Measurements from ENCODE around the gene SAMD4A. TPM values are rescaled to one million over a fixed set of nuclear protein-coding genes. Genes with fewer than 3 reads are reported as not detected.

SAMD4A gene
- total and polyA plus RNA-seq, 2 donors, result 16.0 to 58.5 TPM

DNA sequence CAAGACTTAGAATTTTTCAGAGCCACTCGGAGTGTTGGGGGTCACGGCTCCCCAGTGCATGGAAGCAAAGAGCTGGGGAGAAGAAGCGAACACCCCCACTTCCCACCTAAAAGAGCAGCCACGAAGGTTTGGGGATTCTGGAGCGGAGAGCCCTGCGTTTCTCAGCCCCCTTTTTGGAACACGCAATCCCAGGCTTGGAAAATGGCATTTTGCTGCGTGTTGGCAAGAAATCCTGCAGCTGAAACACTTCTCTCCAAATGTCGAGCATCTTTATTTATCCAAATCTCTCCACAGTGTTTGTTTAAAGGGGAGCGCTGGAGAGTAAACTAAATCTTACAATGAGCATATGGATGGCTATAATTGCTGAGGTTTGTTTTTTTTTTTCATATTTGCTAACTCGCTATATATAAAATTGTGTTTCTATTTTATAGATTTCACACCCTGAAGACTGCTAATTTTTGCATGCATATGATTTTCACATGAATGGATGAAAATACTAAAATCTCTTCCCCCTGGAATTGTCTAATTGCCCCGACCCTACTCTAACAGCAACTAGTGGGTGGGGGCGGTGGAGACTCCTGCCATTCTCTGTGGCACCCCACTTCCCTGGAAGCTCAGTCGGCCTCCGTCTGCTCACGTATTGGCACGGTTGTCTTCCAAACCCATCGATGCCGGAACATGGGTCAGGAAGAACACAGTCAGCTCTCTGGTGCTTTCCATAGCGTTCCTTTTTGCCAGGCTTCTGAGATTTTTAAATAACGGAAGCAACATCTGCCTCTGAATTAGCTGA, 215.2 kb downstream of the SAMD4A start:
- no peaks in the 10 kb centered on the region for H3K4me1 ChIP-seq (ENCODE audit: insufficient read depth)
- H3K36me3 ChIP-seq (ENCODE audit: insufficient read depth), result no peaks in the 10 kb centered on the region
- H3K27ac ChIP-seq (ENCODE audit: low read depth), result no peak overlapping the region
- no peak overlapping the region for H3K4me3 ChIP-seq (ENCODE audit: low read depth, low read length)
- WGBS, result 69% methylated on average over 21 of the region's 21 CpGs
- DNase-seq (ENCODE audit: extremely low spot score), result no peak

DNA sequence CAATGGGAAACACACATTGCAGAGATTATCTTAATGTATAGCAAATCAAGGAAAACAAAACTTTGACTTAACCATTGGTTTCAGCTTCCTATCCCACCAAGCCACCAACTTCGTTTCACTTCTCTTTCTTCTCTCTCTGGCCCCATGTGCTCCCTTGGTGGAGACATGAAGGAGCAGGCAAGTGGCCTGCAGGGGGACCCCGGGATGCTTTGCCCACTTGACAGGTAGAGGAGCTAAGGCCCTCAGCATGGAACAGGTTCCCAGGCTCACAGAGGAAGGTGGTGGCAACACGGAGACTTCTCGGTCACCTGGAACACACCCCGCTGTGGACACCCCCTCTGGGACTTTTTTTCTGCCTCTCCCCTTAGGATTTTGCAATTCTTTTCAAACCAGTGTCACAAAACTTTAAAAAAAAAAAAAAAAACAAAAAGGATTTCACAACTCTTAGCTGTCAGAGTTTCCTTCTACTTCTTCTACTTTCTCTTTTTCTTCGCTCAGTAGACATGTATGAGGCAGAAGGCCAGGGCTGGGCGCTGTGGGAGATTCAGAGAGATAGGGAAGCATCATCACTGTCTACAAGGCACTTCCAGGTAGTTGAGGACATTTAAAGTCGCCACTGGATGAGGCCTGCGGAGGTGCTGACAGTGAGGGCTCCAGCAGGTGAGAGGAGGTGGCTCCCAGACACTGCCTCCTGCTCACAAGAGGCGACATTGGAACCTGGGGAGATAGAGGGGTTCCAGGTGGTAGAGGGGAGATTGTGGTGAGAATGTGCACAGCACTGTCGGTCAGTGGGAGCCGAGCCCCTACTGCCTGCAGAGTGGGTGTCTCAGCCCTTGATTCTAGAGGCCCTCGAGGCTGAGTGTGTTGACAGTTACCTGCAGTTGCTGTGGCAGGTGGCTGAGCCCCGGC, 216.1 kb downstream of the SAMD4A start:
- H3K27ac ChIP-seq (ENCODE audit: low read depth), result no peak overlapping the region
- H3K36me3 ChIP-seq (ENCODE audit: insufficient read depth), result no peaks in the 10 kb centered on the region
- no peaks in the 10 kb centered on the region for H3K4me1 ChIP-seq (ENCODE audit: insufficient read depth)
- H3K4me3 ChIP-seq (ENCODE audit: low read depth, low read length), result no peak overlapping the region
- WGBS, result 83% methylated on average over 14 of the region's 14 CpGs
- DNase-seq (ENCODE audit: extremely low spot score), result no peak

DNA sequence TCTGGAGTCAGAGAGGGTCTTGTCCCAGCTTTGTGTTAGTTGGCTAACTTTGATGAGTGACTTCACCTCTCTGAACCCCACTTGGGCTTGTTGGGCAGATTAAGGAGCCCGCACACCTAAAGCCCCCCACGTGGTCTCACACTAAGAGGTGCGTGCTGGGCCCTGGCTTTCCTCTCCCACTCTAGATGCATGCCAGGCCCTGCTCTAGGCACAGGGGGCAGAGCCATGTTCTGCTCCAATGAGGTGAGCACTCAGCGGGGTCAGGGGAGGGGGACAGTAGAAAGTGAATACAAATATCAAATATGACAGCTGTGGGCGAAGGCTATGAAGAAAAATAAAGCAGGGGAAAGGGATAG, 216.7 kb downstream of the SAMD4A start:
- Histone ChIP-seq H3K27ac (ENCODE audit: low read depth) (no peak overlapping the region), H3K4me1 (ENCODE audit: insufficient read depth) (no peaks in the 10 kb centered on the region), H3K36me3 (ENCODE audit: insufficient read depth) (no peaks in the 10 kb centered on the region), H3K4me3 (ENCODE audit: low read depth, low read length) (no peak overlapping the region)
- DNase-seq (ENCODE audit: extremely low spot score), result no peak
- WGBS, result 95% methylated on average over 5 of the region's 5 CpGs

DNA sequence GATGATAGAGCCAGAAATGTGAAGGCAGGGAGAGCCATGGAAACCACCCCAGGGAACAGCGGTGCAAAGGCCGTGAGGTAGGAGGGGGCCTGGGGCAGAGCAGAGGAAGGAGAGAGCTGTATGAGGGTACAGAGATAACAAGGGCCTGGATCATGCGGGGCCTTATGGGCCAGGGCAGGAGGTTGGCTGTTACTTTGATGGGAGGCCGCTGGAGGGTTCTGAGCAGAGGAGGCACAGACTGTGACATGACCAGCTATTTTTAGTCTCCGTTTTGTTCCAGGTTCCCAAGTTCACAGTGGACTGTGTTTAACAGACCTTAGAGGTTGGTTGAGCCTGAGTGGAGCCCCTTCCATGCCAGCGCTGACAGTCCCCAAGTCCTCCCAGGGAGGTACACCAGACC, 217.1 kb downstream of the SAMD4A start:
- no peak for DNase-seq (ENCODE audit: extremely low spot score)
- 94% methylated on average over 6 of the region's 6 CpGs for WGBS
- no peaks in the 10 kb centered on the region for H3K4me1 ChIP-seq (ENCODE audit: insufficient read depth)
- no peak overlapping the region for H3K4me3 ChIP-seq (ENCODE audit: low read depth, low read length)
- H3K36me3 ChIP-seq (ENCODE audit: insufficient read depth), result peaks cover under 1% of the 10 kb centered on the region
- H3K27ac ChIP-seq (ENCODE audit: low read depth), result no peak overlapping the region

DNA sequence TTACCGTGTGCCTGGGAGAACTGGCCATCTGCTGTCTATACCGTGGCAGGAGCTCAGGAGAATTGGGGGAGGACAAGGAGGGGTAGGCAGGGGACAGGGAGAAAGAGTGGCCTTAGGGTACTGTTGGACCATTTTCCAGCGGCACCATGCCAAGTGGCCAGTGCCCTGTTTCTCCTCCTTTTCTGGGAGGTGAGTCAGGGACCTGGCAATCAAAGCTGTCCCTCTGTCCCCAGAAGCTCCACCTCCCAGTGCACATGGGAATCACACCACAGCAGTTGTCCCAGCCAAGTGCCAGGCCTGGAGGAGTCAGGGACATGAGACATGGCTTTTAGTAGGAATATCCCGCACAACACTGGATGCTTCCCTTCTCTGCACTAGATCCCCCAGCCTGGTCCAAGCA, 217.7 kb downstream of the SAMD4A start:
- no peaks in the 10 kb centered on the region for H3K4me1 ChIP-seq (ENCODE audit: insufficient read depth)
- H3K36me3 ChIP-seq (ENCODE audit: insufficient read depth), result peaks cover 3% of the 10 kb centered on the region
- H3K27ac ChIP-seq (ENCODE audit: low read depth), result no peak overlapping the region
- DNase-seq (ENCODE audit: extremely low spot score), result no peak
- H3K4me3 ChIP-seq (ENCODE audit: low read depth, low read length), result no peak overlapping the region
- 93% methylated on average over 4 of the region's 4 CpGs for WGBS

DNA sequence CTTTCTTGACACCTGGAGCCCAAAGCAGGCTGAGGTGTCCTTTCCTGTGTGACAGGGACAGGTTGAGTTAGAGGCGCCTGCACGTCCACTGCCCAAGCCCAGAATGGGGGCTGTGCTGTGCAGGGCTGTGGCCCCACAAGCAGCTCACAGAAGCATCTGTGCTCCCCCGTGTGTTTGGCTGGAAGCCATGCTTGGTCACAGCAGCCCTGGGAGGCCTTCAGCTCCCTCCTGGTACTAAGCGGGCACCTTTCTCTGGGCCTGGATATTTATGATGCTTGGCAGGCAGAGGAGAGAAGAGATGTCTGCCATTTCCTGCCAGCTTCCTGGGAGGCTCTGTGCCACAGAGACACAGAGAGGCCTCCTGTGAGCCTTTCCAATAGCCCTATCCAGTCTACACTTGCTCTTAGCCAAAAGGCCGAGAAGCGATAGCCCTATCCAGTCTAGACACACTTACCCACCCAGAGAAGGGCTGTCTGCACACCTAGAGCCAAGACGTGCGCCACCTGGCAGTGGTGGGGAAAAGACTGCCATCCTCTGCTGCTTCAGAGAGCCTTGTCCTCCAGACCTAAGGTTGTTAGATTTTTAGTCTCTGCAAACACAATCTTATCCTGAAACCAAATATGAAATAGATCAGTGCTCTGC, 218.3 kb downstream of the SAMD4A start:
- DNase-seq (ENCODE audit: extremely low spot score), result no peak
- H3K4me3 ChIP-seq (ENCODE audit: low read depth, low read length), result no peak overlapping the region
- WGBS, result 83% methylated on average over 8 of the region's 8 CpGs
- peaks cover 3% of the 10 kb centered on the region for H3K36me3 ChIP-seq (ENCODE audit: insufficient read depth)
- H3K4me1 ChIP-seq (ENCODE audit: insufficient read depth), result no peaks in the 10 kb centered on the region
- H3K27ac ChIP-seq (ENCODE audit: low read depth), result no peak overlapping the region

DNA sequence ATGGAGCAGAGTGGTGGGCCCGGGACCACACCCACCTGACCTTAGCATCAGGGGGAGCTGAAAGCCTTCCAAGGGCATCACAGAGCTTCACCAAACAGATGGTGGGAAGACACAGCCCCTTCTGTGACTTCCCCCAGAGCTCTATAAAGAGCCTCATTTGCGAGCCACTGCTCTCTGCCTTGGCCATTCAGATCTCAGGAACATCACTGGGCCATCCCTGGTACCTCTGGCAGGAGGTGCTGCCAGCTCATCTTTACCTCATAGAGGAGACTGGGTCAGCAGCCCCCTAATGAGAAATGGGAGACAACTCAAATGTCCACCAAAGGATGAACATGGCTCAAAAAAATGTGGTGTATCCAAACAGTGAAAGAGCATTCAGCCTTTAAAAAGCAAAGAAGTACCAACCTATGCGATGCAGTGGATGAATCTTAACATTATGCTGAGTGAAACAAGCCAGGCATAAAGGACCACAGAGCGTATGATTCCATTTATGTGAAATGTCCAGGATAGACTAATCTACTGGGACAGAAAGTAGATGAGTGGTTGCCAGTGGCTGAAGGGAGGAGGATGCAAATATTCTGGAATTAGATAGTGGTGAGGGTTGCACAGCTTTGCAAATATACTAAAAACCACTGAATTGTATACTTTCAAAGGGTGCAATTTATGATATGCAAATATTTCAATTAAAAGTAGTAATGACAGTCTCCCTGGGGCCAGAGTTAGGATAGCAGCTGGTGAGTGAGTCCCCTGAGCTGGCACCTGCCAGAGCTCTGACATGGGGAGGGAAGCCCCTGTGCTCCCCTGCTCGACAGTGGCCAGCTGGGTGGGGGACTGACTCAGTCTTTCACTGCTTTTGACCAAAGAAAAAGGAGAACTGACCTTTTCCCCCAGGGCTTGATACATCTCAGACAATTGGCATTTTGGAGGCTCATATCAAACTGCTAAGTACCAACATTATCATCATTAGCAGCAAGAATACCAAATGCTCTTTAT, 219.1 kb downstream of the SAMD4A start:
- peaks cover 3% of the 10 kb centered on the region for H3K36me3 ChIP-seq (ENCODE audit: insufficient read depth)
- WGBS, result 92% methylated on average over 5 of the region's 5 CpGs
- no peak for DNase-seq (ENCODE audit: extremely low spot score)
- no peaks in the 10 kb centered on the region for H3K4me1 ChIP-seq (ENCODE audit: insufficient read depth)
- no peak overlapping the region for H3K27ac ChIP-seq (ENCODE audit: low read depth)
- H3K4me3 ChIP-seq (ENCODE audit: low read depth, low read length), result no peak overlapping the region

DNA sequence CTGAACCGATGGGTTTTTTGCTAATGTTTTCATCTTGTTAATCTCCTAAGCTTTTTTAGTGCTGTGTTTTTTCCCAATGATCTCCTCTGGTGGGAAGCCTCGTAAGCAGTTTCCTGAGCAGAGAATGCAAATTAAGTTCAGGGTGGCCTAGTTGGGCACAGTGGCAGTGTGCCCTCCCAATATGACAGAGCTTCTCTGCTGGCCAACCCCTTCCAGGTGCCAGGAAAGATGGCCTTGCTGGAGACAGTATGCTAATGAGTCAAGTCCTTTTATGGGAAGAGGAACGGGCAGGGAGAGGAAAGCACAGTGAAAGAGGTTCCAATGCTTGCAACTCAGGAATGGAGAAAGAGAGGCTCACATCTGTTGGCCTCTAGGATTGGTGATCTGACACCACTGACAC, 219.9 kb downstream of the SAMD4A start:
- no peak overlapping the region for H3K4me3 ChIP-seq (ENCODE audit: low read depth, low read length)
- H3K4me1 ChIP-seq (ENCODE audit: insufficient read depth), result no peaks in the 10 kb centered on the region
- DNase-seq (ENCODE audit: extremely low spot score), result no peak
- 72% methylated on average over 3 of the region's 3 CpGs for WGBS
- no peak overlapping the region for H3K27ac ChIP-seq (ENCODE audit: low read depth)
- peaks cover 3% of the 10 kb centered on the region for H3K36me3 ChIP-seq (ENCODE audit: insufficient read depth)

DNA sequence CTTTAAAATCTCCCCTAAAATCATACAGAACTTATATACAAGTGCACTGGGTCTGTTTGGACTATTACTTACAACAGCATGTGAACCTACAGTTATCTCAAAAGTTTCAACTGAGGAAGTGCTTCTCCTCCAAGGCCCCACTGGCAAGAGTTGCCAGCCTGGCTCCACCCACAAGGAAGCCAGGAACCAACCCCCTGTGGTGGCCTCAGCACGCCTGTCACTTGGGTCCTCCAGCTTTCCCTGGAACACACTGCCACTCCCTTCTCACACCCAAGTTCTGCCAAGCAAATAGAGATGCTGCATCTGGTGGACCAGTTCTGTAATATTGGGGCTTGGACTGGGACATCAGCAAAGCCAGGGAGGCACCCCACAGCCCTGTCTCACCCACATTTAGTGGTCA, 220.3 kb downstream of the SAMD4A start:
- no peak for DNase-seq (ENCODE audit: extremely low spot score)
- Histone ChIP-seq H3K27ac (ENCODE audit: low read depth) (no peak overlapping the region), H3K4me3 (ENCODE audit: low read depth, low read length) (no peak overlapping the region), H3K36me3 (ENCODE audit: insufficient read depth) (peaks cover 5% of the 10 kb centered on the region), H3K4me1 (ENCODE audit: insufficient read depth) (no peaks in the 10 kb centered on the region)
- 67% methylated on average over 1 of the region's 1 CpG for WGBS

DNA sequence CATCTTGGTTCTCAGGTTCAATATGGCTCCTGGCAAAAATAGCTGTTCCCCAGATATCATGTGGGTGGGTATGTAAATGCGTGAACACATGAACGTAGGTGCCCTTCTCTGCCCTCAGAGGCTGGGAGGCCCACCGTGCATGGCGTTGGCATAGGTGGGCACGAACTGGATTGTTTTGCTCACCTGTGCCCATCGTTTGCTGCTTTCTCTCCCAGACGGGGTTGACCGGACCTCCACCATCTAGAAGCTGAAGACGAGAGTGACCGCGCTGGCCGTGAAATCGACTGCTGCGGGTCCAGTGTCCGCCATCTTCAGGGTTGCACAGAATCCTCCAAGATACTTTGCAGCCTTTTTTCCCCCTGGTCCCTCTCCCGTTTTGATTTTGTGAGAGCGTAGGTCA, 221.8 kb downstream of the SAMD4A start:
- H3K4me1 ChIP-seq (ENCODE audit: insufficient read depth), result no peaks in the 10 kb centered on the region
- H3K27ac ChIP-seq (ENCODE audit: low read depth), result no peak overlapping the region
- 89% methylated on average over 17 of the region's 17 CpGs for WGBS
- peaks cover 5% of the 10 kb centered on the region for H3K36me3 ChIP-seq (ENCODE audit: insufficient read depth)
- no peak for DNase-seq (ENCODE audit: extremely low spot score)
- H3K4me3 ChIP-seq (ENCODE audit: low read depth, low read length), result no peak overlapping the region

DNA sequence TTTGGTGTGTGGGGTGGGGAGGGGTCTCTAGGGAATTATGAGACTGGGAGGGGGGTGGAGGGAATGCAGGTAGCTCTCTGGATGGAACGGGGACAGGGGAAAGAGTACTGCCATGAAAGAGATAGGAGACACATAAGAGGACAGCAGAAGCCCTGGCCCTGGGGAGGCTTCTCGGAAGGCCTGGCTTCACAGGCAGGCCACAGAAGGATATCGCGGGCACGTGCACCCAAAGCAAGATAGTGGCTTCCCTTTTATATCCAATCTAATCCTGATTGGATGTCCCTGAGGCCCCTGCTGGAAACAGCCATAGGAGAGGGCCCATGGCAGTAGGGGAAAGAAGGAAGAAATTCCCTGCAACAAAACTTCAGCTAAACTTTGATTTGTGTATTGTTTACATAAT, 222.2 kb downstream of the SAMD4A start:
- no peak for DNase-seq (ENCODE audit: extremely low spot score)
- peaks cover 5% of the 10 kb centered on the region for H3K36me3 ChIP-seq (ENCODE audit: insufficient read depth)
- no peak overlapping the region for H3K4me3 ChIP-seq (ENCODE audit: low read depth, low read length)
- 85% methylated on average over 5 of the region's 5 CpGs for WGBS
- no peaks in the 10 kb centered on the region for H3K4me1 ChIP-seq (ENCODE audit: insufficient read depth)
- H3K27ac ChIP-seq (ENCODE audit: low read depth), result no peak overlapping the region

DNA sequence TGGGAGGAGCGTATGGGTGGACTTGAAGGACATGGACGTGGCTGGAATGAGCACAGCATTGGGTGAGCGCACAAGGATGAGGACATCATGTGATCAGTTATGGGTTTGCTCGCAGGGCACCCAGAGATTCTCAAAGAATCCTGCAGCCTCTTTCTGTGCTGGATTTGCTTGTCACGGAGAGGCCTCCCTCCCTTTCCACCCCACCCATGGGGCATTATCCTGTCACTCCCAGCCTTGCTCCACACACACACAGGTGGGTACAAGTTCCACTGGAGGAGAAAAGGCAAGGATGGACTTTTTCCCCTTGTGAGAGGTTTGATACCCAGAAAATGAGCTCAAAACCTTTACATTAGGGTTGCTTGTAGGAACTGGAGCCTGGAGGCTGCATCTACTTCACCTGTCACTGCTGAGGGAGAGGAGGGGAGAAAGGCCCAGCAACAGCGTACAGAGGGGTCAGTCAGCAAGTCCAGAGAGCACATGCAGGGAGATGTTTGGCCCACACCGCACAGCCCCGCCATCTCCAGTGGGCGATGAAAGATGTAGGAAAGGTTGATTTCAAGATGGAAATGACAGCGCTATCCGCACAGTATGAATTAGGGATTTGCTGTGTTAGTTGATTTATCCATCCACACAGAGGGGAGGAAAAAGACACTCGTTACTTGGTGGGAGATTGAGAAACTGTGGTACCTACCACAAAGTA, 223.0 kb downstream of the SAMD4A start:
- WGBS, result 94% methylated on average over 12 of the region's 12 CpGs
- Histone ChIP-seq H3K4me3 (ENCODE audit: low read depth, low read length) (no peak overlapping the region), H3K4me1 (ENCODE audit: insufficient read depth) (no peaks in the 10 kb centered on the region), H3K36me3 (ENCODE audit: insufficient read depth) (peaks cover 5% of the 10 kb centered on the region), H3K27ac (ENCODE audit: low read depth) (no peak overlapping the region)
- DNase-seq (ENCODE audit: extremely low spot score), result no peak

Measured in urinary bladder (tissue), 4 donors.